OCI-LY3 (cell line): ENCODE measurements around the gene ZNF669.

ENCODE experiments used
- EZH2phosphoT487 ChIP-seq: fragments of 200-600 bp; shearing (Covaris generic); IDR thresholded peaks from 2 replicates; pipeline ENCODE4 v1.6.1; 2018; ENCODE audit warnings: antibody characterized with exemption, mixed run types, low read depth
- TF ChIP-seq, protein P1 (sequence below): fragments of 200-600, 300-600 bp; sonication (generic); IDR thresholded peaks from 2 replicates; pipeline ENCODE4 v1.5.1; 2014; ENCODE audit warnings: antibody characterized with exemption, low read length, low read depth

DNA sequence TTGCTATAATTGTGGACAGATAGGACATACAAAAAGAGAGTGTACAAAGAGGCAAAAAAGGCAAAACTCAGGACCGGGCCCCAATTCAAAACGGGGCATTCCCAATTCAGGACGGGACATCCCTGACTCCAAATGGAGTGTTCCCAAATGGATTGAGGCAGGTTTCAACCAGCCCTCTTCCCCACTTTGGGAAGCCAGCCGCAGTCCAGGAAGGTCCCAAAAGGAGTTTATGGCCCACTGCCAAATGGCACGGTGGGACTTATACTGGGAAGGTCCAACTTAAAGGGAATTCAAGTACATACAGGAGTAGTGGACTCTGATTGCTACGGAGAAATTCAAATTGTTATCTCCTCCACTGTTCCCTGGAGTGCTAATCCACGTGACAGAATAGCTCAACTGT, 3.5 kb upstream of the ZNF669 start:
- TF ChIP-seq, protein P1, sequence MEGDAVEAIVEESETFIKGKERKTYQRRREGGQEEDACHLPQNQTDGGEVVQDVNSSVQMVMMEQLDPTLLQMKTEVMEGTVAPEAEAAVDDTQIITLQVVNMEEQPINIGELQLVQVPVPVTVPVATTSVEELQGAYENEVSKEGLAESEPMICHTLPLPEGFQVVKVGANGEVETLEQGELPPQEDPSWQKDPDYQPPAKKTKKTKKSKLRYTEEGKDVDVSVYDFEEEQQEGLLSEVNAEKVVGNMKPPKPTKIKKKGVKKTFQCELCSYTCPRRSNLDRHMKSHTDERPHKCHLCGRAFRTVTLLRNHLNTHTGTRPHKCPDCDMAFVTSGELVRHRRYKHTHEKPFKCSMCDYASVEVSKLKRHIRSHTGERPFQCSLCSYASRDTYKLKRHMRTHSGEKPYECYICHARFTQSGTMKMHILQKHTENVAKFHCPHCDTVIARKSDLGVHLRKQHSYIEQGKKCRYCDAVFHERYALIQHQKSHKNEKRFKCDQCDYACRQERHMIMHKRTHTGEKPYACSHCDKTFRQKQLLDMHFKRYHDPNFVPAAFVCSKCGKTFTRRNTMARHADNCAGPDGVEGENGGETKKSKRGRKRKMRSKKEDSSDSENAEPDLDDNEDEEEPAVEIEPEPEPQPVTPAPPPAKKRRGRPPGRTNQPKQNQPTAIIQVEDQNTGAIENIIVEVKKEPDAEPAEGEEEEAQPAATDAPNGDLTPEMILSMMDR = no peak
- no peak for TF ChIP-seq EZH2phosphoT487
